ENCODE measurements around the gene CACNG4.

DNA sequence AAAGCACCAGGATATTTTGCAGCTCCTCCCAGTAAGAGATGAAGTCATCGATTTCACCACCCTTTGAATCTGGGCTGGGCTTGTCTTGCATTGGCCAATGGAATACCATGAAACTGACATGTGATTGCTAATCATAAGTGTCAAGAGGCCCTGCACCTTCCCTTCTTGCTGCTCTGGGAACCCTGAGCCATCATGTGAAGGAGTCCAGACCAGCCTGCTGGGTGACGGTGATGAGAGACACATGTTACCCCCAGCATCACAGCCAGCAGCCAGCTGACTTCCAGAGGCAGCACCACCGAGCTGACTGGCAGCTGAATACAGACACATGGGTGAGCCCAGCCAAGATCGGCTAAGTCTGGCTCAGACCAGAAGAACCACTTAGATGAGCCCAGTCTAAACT is 43.6 kb upstream of the CACNG4 start:
- no peak for TF ChIP-seq POLR2A (IDR thresholded peaks at IDR 0.05; ENCODE audit: low read length)
- no peak for TF ChIP-seq GATA1 (IDR thresholded peaks at IDR 0.05; ENCODE audit: low read depth, low read length)

All from erythroblast (primary cell).